MV-4-11 (cell line): ENCODE results near the gene RSPH6A.

Experiments used
- DNase-seq: peaks from one replicate; lab custom pipeline; 2025; lab: John Stamatoyannopoulos, UW

Gene RSPH6A

DNA sequence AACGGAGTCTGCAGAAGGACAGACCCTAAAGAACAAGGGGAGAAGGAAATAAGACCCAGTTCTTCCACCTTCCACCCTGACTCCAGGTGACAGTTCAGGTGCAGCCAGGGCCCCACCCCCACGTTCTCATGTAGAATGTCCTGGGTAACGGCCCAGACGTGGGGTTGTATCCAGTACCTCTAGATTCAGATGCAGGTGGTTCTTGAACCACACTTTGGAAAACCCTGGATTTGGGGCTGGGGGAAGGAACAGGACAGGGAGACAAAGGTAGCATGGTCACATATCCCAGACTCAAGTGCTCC is 35.0 kb downstream of the RSPH6A start:
- DNase-seq: no peak

DNA sequence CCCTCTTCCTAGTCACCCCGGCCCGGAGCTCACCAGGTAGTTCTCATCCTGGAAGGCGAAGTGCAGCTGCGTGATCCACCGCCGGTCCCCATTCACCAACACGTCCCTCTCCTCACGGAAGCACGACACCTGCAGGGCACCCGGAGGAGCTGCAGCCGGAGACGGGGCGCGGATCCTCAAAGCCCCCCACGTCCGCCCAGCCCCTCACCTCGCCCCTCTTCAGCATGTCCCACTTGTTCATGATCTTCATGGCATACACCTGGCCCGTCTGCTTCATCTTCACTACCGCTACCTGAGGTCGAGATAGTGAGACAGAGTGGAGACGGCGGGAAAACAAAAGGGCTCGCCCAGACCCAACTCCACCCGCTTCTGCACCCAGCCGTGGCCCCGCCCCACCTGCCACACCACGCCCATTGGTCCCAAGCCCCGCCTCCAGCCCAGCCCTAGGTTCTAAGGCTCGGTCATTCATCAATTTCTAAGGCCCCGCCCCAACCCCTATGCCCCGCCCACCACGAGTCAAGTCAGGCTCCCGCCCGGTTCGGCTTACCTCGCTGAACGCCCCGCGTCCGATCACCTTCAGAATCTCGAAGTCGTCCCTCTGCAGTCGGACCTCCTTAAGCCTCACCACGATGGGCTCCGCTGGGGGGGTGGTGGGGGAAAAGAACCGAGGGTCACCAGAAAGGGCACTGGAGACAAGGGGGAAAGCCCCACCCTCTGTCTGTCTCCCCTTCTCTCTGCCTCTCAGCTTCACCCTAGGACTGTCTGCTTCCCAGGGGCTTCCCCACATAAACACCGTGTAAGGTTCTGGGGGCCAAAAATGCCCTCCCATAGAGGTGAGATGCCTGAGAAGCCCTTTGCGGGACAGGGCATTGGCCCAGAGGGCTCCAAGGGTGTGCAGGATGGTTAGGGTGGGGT is 35.6 kb downstream of the RSPH6A start:
- DNase-seq: peak; percentile 81

DNA sequence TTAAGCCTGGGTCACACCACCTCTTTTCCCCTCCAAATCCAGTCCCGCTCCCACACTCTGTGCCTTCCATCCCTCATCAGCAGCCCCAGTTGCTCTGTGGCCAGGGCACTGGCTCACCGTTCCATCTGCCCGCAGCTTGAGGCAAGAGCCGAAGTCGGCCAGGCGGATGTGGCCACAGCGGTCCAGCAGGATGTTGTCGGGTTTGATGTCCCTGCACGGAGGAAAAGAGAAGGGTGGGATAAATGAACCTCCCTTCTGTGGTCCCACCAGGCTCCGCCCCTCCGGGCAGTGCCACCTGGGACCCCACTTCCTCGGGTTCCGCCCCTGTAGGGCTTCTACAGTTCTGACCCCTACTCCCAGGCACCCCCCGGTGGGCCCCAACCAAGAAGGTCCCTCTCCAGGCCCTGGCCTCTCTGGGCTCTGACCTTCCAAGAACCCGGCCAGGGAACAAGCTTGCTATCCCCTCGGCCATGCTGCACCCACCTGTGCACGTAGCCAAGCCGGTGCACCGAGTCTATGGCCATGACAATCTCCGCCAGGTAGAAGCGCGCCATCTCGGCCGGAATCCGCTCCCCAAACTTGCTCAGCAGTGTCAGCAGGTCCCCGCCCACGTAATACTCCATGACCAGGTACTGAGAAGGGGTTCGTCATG is 37.0 kb downstream of the RSPH6A start:
- no peak for DNase-seq

DNA sequence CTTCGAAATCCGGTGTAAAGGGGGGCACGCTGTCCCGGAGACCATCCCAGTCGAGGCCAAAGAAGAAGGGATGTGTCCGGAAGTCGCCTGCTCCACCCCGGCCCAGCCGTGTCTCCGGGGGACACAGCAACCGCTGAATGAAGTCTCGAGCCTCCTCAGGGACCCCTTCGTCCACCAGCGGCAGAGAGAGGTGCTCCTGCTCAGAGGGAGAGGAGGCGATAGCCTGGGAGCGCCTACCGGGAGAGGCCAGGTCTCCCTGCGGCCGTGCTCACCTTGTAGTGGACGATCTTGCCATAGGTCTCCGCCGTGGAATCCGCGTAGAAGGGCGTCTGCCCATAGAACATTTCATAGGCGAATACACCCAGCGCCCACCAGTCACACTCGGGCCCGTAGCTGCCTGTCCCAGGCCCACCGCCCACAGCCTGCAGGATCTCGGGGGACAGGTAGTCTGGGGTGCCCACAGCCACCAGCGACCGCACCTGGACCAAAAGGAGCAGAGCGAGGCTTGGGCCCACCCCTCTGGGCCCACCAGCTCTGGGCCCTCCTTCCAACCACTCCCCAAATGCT is 37.6 kb downstream of the RSPH6A start:
- DNase-seq: no peak

DNA sequence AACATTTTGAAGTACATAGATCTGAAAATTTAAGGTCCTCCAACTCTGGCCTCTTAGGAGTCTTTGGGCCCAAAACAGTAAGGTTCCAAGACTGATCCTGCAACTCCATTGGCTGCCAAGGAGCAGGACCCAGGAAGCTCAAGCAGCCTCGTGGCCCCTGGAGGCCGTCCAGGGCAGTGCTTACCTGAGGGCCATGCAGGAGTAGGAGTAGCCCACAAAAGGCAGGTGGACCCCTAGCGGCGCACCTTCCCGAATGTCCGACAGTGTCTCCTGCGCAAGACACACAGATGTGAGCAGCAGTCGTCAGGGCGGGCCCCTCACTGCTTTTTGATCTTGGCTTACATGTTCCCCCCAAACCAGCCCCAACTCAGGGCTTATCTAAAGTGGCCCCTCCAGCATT is 40.3 kb downstream of the RSPH6A start:
- no peak for DNase-seq

DNA sequence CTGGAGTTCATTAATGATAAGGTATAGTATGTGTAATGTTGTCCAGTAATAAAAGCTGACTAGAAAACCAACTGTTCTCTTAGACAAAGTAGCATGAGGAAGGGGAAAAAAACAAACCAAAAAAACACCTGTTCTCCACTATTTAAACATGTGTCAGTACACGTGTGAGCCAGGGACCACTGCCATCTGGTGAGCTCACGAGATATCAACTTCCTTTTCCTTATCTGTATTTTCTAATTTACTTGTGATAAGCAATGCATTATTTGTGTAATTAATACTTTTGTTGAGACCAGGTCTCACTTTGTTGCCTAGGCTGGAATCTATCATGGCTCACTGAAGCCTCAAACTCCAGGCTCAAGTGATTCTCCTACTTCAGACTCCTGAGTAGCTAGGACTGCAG is 41.7 kb downstream of the RSPH6A start:
- no peak for DNase-seq

DNA sequence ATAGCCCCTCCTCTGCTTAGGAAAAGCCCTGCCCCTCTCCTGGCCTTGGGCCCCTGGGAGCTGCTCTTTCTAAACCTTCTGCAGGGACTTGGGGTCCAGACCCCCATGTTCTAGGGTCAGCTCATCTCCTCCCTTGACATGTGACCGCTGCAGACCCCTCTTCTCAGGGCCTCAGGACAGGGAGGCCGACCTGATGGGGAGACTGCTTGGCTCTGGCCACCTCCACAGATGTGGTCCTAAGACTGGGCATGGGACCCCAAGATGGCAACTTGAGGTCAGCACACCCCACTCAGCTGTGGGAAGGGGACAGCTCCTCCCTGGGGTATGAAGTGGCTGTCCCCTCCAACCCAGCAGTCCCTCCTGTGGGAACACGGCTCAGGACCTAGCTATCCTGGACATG is 42.2 kb downstream of the RSPH6A start:
- DNase-seq: no peak

DNA sequence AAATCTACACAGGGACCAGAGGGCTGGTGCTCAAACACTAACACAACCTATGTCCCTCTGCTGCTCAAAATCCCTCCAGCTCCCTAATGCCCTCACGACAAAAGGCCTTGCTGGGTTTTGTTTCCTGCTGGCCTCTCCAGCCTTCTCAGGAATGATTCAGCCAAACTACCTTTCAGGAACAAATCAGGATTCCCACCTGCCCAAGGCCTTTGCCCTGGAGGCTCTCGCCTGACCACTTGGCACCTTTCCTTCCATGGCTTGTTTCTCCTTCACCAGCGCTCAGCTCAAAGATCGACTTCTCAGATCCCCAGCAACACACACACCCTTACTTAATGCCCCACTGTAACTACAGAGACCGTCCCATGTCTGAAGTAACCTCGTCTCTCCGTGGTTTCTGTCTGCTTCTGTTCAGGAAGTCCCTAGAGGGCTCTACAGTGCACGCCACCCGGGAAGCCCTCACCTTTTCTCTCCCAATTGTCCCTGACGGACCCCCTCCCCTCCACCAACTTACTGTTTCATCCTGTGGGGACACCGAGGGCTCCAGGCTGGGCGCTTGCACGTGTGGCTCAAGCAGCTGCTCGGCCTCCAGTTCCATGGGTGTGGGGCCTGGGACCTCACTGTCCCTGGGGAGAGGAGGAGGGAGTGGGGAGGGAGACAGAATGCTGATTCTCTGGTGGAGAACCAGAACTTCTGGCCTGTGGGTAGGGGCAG is 42.8 kb downstream of the RSPH6A start:
- peak; percentile 26 for DNase-seq

DNA sequence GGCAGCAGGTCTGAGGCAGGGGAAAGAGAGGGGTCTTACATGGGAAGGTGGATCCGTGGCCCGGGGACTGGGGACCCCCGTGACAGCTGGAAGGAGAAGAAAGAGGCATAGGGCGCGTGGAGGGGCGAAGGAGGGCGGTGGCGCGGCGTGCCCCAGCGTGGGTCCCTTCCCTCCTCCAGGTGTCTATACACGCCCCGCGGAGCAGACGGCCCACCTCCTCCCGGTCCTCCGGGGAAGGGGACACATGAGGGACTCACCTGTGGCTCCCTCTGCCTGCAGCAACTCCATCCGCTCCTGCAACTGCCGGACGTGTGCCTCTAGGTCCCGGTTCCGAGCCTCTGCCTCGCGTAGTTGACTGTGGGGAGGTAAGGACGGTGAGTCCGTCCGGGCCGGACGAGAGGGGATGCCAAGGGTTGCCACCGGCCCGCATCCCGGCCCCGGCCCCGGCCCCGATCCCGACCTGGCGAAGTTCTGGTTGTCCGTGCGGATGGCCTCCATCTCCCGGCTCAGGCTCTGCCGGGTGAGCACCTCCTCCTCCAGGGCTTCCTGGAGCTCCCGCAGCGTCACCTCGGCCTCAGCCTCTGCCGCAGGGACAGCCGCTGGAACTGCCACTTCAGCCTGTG is 43.7 kb downstream of the RSPH6A start:
- no peak for DNase-seq

DNA sequence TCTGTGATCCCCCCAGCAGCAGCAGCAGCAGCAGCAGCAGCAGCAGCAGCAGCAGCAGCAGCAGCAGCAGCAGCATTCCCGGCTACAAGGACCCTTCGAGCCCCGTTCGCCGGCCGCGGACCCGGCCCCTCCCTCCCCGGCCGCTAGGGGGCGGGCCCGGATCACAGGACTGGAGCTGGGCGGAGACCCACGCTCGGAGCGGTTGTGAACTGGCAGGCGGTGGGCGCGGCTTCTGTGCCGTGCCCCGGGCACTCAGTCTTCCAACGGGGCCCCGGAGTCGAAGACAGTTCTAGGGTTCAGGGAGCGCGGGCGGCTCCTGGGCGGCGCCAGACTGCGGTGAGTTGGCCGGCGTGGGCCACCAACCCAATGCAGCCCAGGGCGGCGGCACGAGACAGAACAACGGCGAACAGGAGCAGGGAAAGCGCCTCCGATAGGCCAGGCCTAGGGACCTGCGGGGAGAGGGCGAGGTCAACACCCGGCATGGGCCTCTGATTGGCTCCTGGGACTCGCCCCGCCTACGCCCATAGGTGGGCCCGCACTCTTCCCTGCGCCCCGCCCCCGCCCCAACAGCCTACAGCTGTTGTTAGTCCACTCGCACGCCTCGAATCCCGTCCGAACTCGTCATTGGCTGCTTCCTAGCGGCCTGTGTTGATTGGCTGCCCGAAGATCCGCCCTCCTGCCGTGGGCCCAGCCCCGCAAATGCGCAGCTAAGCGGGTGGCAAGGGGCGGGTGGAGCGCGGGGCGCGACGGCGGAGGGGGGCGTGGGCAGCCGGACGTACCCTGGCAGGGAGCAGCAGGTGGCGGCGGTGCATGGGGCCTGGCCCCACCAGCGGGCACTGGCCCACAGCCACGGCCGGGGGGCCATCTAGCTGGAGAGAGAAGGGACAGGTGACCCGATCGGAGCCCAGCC is 44.7 kb downstream of the RSPH6A start:
- peak; percentile 98 for DNase-seq

DNA sequence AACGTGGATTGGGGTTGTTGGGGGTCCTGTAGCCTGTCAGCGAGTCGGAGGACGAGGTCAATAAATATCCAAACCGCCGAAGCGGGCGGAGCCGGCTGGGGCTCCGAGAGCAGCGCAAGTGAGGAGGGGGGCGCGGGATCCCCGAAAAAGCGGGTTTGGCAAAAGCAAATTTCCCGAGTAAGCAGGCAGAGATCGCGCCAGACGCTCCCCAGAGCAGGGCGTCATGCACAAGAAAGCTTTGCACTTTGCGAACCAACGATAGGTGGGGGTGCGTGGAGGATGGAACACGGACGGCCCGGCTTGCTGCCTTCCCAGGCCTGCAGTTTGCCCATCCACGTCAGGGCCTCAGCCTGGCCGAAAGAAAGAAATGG is 45.3 kb downstream of the RSPH6A start:
- DNase-seq: peak; percentile 58

DNA sequence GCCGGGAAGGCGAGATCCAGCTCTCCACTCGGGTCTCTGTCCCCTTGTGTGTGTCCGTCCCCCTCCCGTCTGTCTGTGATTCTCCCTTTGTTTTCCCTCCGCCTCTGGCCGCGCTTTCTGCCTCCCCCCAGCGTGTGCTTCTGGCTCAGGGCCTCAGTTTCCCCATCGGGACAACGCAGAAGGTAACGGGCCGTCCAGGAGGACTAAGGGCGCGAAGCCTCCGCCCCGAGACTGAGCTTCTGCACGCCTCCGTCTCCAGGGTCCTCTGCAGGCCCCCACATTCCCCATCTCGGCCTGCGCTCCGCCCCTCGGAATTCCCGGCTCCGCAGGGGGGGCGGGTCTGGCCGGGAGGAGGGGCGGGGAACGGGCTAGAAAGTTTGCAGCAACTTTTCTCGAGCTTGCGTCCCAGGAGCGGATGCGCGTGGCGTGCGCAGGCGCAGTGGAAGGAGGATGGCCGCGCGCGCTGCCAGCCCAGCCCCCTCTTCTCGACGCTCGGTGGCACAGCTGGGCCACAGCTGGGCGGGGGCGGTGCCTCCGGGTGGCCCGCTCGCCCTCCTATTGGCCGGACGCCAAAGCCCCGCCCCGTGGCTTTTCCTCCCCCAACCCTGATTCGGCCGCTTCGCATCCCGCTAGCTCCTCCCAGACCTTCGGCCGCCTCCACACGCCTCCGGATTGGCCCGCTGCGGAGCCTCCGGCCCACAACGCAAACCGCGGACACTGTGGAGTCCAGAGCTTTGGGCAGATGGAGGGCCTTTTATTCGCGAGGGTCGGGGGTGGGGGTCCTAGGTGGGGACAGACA is 45.9 kb downstream of the RSPH6A start, which contains the start of gene SIX5:
Gene SIX5 (minus strand): TSS at position 269 of the 799 bp plus-strand sequence. CDS start 408 bp downstream, outside the sequence.
- peak; percentile 98 for DNase-seq

DNA sequence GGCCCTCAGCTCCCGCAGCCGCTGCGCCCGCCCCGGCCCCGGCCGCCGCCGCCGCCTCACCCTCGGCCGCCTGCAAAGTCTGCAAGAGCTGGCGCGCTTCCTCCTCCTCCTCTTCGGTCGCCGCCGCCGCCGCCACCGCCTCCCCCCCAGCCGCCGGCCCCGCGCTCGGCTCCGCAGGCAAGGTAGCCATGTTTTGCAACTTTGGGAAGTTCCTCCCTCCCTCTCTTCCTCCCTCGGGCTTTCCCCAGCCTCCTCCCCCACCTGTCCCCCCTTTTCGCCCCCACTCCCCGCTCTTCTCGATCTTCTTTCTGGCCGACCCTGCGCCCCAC is 46.5 kb downstream of the RSPH6A start:
- peak; percentile 27 for DNase-seq

DNA sequence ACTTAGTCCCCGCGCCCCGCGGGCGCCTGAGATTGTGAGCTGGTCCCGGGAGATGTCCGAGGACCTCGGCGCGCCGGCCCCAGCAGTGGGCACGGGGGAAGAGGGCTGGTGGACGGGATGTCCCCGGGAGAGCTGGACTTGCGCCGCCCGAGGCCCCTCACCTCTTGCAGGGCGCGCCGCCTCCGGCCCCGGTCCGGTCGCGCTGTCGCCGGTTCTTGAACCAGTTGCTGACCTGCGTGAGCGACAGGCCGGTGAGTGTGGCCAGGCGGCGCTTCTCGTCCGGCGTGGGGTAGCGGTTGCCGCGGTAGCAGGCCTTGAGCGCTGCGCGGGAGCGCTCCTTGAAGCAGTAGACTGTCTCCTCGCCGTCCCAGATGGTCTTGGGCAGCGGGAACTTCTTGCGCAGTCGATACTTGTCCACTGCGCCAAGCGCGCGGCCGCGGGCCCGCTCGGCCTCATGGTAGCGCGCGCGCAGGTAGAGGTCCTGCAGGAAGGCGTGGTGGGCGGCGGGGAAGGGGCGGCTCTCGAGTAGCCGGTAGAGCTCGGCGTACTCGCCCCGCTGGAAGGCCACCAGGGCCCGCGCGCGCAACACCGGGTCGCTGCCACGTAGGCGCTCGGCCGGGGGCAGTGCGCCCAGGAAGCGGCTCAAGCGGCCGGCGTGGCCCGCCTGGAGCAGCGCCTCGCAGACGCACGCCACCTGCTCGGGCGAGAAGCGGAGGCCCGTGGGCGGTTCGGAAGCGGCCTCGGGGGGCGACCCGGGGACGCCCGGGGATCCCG is 47.0 kb downstream of the RSPH6A start:
- peak; percentile 32 for DNase-seq

DNA sequence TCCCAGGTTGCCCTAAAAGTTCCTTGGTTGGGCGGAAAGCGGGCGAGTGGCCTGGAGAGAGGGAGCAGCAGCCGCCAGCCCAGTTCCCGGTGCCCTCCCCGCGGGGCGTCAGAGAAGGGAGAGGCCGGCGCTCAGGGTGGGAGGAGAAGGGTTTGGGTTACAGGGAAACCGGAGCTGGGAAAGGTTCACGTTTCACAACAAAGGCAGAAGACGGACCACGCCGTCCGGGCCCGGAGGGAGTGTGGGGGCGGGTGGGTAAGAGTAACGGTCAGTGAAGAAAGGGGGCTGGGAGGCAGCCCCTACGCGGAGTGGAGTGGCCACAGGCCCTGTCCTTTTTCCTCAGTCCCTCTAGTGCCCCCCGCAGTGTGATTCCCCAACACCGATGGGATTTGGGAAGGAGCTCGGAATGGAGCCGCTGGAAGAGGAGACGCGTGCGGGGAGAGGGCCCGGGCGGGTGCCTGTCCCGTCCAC is 47.7 kb downstream of the RSPH6A start:
- DNase-seq: no peak

DNA sequence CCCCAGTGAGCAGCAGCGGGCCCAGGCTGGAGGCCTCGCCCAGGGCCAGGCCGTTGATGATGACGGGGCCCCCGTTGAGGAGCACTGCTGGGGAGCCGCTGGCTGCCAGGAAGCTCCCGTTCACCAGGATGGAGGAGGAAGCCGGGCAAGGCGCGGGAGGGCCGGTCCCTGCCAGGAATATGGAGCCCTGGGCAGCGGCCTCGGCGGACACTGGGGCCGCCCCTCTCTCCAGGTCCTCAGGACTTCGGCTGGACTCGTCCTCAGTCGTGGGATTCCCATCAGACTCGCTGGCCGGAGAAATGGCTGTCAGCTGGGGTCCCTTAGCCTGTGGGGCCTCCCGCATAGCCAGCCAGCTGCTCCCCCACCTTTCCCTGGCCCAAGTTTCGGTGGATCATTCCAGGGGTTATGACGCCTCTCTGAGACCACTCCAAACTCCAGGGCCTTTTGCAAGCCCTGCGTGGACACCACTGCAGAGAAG is 48.2 kb downstream of the RSPH6A start:
- no peak for DNase-seq

DNA sequence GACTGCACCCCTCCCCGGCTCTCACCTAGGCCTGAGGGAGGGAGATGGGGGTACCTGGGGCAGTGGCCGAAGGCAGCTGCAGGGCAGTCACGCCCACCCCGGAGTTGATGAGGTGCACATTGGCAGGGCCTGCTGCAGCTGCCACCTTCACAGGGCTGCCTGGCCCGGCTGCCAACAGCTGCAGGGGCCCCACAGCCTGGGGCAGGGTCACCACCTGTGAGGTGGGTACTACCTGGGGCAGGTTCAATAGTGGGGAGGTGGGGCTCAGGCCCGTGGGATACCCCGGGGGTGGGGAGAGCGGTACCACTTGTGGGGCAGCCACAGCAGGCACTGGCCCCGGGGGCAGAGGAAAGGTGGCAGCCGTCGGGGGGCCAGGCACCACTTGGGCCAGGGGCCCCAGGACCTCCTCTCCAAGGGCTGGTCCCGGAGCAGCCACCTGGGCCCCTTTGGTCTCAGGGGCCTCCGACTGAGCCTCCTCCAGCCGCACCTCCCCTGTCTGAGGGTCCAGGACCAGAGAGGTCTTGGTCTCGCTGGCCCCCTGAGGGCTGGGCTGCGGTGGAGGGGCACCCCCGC is 48.7 kb downstream of the RSPH6A start:
- no peak for DNase-seq

DNA sequence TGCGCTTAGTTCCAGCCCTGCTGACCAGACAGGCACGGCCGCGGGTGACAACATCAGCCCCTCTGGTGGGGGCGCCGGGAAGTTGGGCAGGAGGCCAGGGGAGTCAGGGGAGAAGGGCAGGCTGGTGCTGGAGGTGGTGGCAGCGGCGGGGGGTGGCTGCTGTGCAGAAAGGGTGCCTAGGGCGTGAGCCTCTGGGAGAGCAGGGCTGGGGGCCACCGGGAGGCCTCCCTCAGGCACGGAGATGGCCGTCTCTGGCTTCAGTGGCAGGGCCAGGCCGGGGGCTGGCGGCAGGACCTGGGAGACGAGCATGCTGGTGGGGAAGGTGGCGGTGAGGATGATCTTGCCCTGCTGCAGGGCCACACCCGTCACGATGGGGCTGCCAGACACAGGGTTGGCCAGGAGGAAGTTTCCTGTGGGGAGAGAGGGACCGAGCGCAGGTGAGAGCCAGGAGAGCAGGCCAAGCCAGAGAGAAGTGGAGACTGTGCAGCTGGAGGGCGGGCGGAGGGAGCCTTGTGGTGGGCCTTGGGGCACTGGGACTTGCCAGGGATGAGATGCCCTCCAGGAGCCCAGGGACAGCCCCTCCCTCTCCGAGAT is 49.3 kb downstream of the RSPH6A start:
- DNase-seq: no peak
